SK-N-SH (cell line): ENCODE results near the gene SPEF2. TPM values are rescaled to one million over a fixed set of nuclear protein-coding genes. Genes with fewer than 3 reads are reported as not detected.
A peak's percentile ranks its signal among the peaks of the same experiment; 100 is the strongest.

Source experiments
- CTCF ChIA-PET: fragments of 300-600, 350-600 bp; formaldehyde crosslinking; extraction: SDS; loops from one replicate; lab custom pipeline; 2021; lab: Yijun Ruan, JAX
- POLR2A ChIA-PET: fragments of 350-600 bp; sonication (Branson Sonifier 250); formaldehyde crosslinking; extraction: SDS; loops from one replicate; lab custom pipeline; 2020; ENCODE audit warnings: antibody characterized with exemption, inconsistent platforms; lab: Yijun Ruan, JAX
- DNase-seq: peaks from one replicate; pipeline ENCODE4 v3.0.0; 2012
- H2AFZ ChIP-seq: fragments of 200-600 bp; sonication (generic); 2 replicates; pipeline ENCODE4 v1.8.1; 2016; ENCODE audit warnings: antibody characterized with exemption, mild to moderate bottlenecking, low read depth
- H3F3A ChIP-seq: fragments of 200-600 bp; sonication (generic); replicated peaks from 2 replicates; pipeline ENCODE3; 2016; ENCODE audit warnings: antibody characterized with exemption, mild to moderate bottlenecking; ENCODE audit not compliant: insufficient read depth
- H3K27ac ChIP-seq, 2 experiments: fragments of 200-500 bp in 1 of 2; fragments of 200-600 bp in 1 of 2; sonication (Bioruptor generic) in 1 of 2; sonication (generic), shearing (Covaris generic) in 1 of 2; 2 replicates each; pipeline versions ENCODE4 v1.5.1 to v1.6.1; 2014 to 2016; ENCODE audit warnings: low read depth in 2 of 2, inconsistent platforms in 1 of 2, low read length in 1 of 2, mild to moderate bottlenecking in 1 of 2, mixed read lengths in 1 of 2
- H3K27me3 ChIP-seq: fragments of 200-600 bp; sonication (generic), shearing (Covaris generic); 2 replicates; pipeline ENCODE4 v1.6.1; 2016; ENCODE audit warnings: mixed run types; ENCODE audit not compliant: insufficient read depth
- H3K36me3 ChIP-seq, 2 experiments: fragments of 200-500 bp in 1 of 2; fragments of 200-600 bp in 1 of 2; sonication (Bioruptor generic) in 1 of 2; sonication (generic) in 1 of 2; replicated peaks in 1 of 2; 2 replicates each; pipeline versions ENCODE3 to v1.5.1; 2014 to 2016; ENCODE audit warnings: low read length in 1 of 2, mild to moderate bottlenecking in 1 of 2; ENCODE audit not compliant: insufficient read depth in 2 of 2, control insufficient read depth in 1 of 2
- H3K4me1 ChIP-seq, 2 experiments: fragments of 200-500 bp in 1 of 2; fragments of 200-600 bp in 1 of 2; sonication (Bioruptor generic) in 1 of 2; sonication (generic), shearing (Covaris generic) in 1 of 2; 2 replicates each; pipeline versions ENCODE4 v1.5.1 to v1.6.1; 2014 to 2016; ENCODE audit warnings: low read depth in 1 of 2, low read length in 1 of 2, mixed run types in 1 of 2; ENCODE audit not compliant: insufficient read depth in 2 of 2, control insufficient read depth in 1 of 2
- H3K4me2 ChIP-seq: fragments of 200-600 bp; sonication (generic), shearing (Covaris generic); 2 replicates; pipeline ENCODE4 v1.6.1; 2017; ENCODE audit warnings: mixed run types
- H3K4me3 ChIP-seq, 2 experiments: fragments of 200-500 bp in 1 of 2; fragments of 200-600 bp in 1 of 2; sonication (Bioruptor generic) in 1 of 2; sonication (generic), shearing (Covaris generic) in 1 of 2; 2 replicates each; pipeline versions ENCODE4 v1.5.1 to v1.8.1; 2014 to 2016; ENCODE audit warnings: low read depth in 2 of 2, inconsistent platforms in 1 of 2, low read length in 1 of 2, mild to moderate bottlenecking in 1 of 2, mixed read lengths in 1 of 2, moderate library complexity in 1 of 2
- H3K79me2 ChIP-seq: fragments of 200-600 bp; sonication (generic); 2 replicates; pipeline ENCODE4 v1.8.1; 2017; ENCODE audit warnings: mild to moderate bottlenecking; ENCODE audit not compliant: insufficient read depth
- H3K9ac ChIP-seq: fragments of 200-600 bp; sonication (generic); 2 replicates; pipeline ENCODE4 v1.6.1; 2017; ENCODE audit warnings: mixed run types
- H3K9me2 ChIP-seq: fragments of 200-600 bp; sonication (generic); 2 replicates; pipeline ENCODE4 v1.6.1; 2017; ENCODE audit warnings: mixed run types
- H3K9me3 ChIP-seq: fragments of 200-600 bp; sonication (generic); 2 replicates; pipeline ENCODE4 v1.6.1; 2017; ENCODE audit warnings: mixed run types, mild to moderate bottlenecking, moderate library complexity
- H4K20me1 ChIP-seq: fragments of 200-600 bp; sonication (generic); 2 replicates; pipeline ENCODE4 v1.6.1; 2017; ENCODE audit warnings: mild to moderate bottlenecking, mixed run types; ENCODE audit not compliant: insufficient read depth
- CTCF ChIP-seq: fragments of 200-600 bp; sonication (generic); IDR thresholded peaks from 2 replicates; pipeline ENCODE4 v1.6.1; 2017; ENCODE audit warnings: antibody characterized with exemption, mild to moderate bottlenecking, moderate library complexity
- ELF1 ChIP-seq: IDR thresholded peaks from 2 replicates; pipeline ENCODE4 v1.4.0; 2012
- FOSL2 ChIP-seq: IDR thresholded peaks from 2 replicates; pipeline ENCODE4 v1.4.0; 2012; ENCODE audit warnings: low read depth, mild to moderate bottlenecking, moderate library complexity, borderline replicate concordance
- GABPA ChIP-seq: IDR thresholded peaks from 2 replicates; pipeline ENCODE4 v1.4.0; 2012; ENCODE audit warnings: low read depth, mild to moderate bottlenecking
- IRF3 ChIP-seq: fragments of 150-350 bp; IDR thresholded peaks from 2 replicates; pipeline ENCODE4 v1.6.1; 2016; ENCODE audit warnings: mild to moderate bottlenecking, low read depth, low read length
- MXI1 ChIP-seq: IDR thresholded peaks from 2 replicates; pipeline ENCODE4 v1.6.1; 2012; ENCODE audit warnings: mild to moderate bottlenecking, low read depth, low read length, improper control_type of control experiment
- NRF1 ChIP-seq: IDR thresholded peaks from 2 replicates; pipeline ENCODE4 v1.6.1; 2012; ENCODE audit warnings: low read depth, mild to moderate bottlenecking, low read length
- POLR2AphosphoS5 ChIP-seq: IDR thresholded peaks from 2 replicates; pipeline ENCODE4 v1.6.1; 2012; ENCODE audit warnings: low read depth, low read length
- RCOR1 ChIP-seq: fragments of 150-350 bp; IDR thresholded peaks from 2 replicates; pipeline ENCODE4 v1.6.1; 2017; ENCODE audit warnings: antibody characterized with exemption, low read length
- RFX5 ChIP-seq: IDR thresholded peaks from 2 replicates; pipeline ENCODE4 v1.6.1; 2012; ENCODE audit warnings: mild to moderate bottlenecking, improper control_type of control experiment, low read length
- TCF12 ChIP-seq: IDR thresholded peaks from 2 replicates; pipeline ENCODE4 v1.4.0; 2012
- TEAD4 ChIP-seq: IDR thresholded peaks from 2 replicates; pipeline ENCODE4 v1.4.0; 2012; ENCODE audit warnings: mild to moderate bottlenecking, borderline replicate concordance; ENCODE audit not compliant: insufficient read depth
- USF2 ChIP-seq: fragments of 150-350 bp; IDR thresholded peaks from 2 replicates; pipeline ENCODE4 v1.6.1; 2017; ENCODE audit warnings: antibody characterized with exemption, low read length, low read depth, borderline replicate concordance
- WGBS: methylation state at CpG from one replicate; pipeline ENCODE4 v1.1.6; 2017; ENCODE audit warnings: low lambda C conversion rate; 5-methylcytosine and 5-hydroxymethylcytosine counted together
- polyA plus RNA-seq, 3 experiments: library from polyadenylated mRNA; depleted of rRNA; stranded (reverse); fragments of >200 nt; gene quantifications; 2 replicates each; pipeline ENCODE4 v1.2.3, GENCODE V29; 2012
- TF ChIP-seq, protein P1 (sequence below): IDR thresholded peaks from 2 replicates; pipeline ENCODE4 v1.6.1; 2012; ENCODE audit warnings: mild to moderate bottlenecking, low read depth, low read length, moderate library complexity
- TF ChIP-seq, protein P2 (sequence below): IDR thresholded peaks from 2 replicates; pipeline ENCODE4 v1.4.0; 2012; ENCODE audit warnings: low read depth, borderline replicate concordance

The SPEF2 gene
- polyA plus RNA-seq, 1 of the 3 experiments (the other 2 are of a cell fraction): 1.6 TPM

GRCh38 chr5:35861718-35862117 is 244.1 kb downstream of the SPEF2 start:
- Histone ChIP-seq H3K9me2 (no peaks in the 10 kb centered on the region), H3K27me3 (no peaks in the 10 kb centered on the region), H3K36me3 (peaks cover 0 to 15% of the 10 kb centered on the region in 2 experiments), H2AFZ (0 out of 2 replicates have a peak overlapping the region, but pooled peaks have one; percentile 12), H3K27ac (peak overlapping the region in 1 of 2 experiments; percentile 25; a peak in 1 of 4 replicates), H3K4me1 (peaks cover 0 to 27% of the 10 kb centered on the region in 2 experiments; a peak in 2 of 4 replicates), H3F3A (peaks cover 12% of the 10 kb centered on the region), H3K9ac (no peak overlapping the region), H4K20me1 (no peaks in the 10 kb centered on the region), H3K4me2 (no peak overlapping the region; the same call in 1 of the 2 replicates), H3K4me3 (no peak overlapping the region), H3K79me2 (peaks cover 6% of the 10 kb centered on the region; the same call in 1 of the 2 replicates), H3K9me3 (no peaks in the 10 kb centered on the region)
- DNase-seq: no peak
- WGBS: 52% methylated on average over 1 of the region's 1 CpG
- TF ChIP-seq USF2: no peak
- no peak for TF ChIP-seq NRF1
- TF ChIP-seq, protein P1, sequence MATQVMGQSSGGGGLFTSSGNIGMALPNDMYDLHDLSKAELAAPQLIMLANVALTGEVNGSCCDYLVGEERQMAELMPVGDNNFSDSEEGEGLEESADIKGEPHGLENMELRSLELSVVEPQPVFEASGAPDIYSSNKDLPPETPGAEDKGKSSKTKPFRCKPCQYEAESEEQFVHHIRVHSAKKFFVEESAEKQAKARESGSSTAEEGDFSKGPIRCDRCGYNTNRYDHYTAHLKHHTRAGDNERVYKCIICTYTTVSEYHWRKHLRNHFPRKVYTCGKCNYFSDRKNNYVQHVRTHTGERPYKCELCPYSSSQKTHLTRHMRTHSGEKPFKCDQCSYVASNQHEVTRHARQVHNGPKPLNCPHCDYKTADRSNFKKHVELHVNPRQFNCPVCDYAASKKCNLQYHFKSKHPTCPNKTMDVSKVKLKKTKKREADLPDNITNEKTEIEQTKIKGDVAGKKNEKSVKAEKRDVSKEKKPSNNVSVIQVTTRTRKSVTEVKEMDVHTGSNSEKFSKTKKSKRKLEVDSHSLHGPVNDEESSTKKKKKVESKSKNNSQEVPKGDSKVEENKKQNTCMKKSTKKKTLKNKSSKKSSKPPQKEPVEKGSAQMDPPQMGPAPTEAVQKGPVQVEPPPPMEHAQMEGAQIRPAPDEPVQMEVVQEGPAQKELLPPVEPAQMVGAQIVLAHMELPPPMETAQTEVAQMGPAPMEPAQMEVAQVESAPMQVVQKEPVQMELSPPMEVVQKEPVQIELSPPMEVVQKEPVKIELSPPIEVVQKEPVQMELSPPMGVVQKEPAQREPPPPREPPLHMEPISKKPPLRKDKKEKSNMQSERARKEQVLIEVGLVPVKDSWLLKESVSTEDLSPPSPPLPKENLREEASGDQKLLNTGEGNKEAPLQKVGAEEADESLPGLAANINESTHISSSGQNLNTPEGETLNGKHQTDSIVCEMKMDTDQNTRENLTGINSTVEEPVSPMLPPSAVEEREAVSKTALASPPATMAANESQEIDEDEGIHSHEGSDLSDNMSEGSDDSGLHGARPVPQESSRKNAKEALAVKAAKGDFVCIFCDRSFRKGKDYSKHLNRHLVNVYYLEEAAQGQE: no peak
- no peak for TF ChIP-seq ELF1
- TF ChIP-seq IRF3: no peak
- TF ChIP-seq TEAD4: no peak
- no peak for TF ChIP-seq MXI1
- TF ChIP-seq, protein P2, sequence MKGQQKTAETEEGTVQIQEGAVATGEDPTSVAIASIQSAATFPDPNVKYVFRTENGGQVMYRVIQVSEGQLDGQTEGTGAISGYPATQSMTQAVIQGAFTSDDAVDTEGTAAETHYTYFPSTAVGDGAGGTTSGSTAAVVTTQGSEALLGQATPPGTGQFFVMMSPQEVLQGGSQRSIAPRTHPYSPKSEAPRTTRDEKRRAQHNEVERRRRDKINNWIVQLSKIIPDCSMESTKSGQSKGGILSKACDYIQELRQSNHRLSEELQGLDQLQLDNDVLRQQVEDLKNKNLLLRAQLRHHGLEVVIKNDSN: no peak
- no peak for TF ChIP-seq GABPA
- TF ChIP-seq CTCF: no peak
- no peak for TF ChIP-seq POLR2AphosphoS5
- TF ChIP-seq TCF12: no peak
- no peak for TF ChIP-seq FOSL2
- TF ChIP-seq RFX5: no peak
- TF ChIP-seq RCOR1: no peak
- CTCF ChIA-PET: interaction anchor here (1.4 kb wide), 1 partner anchor 25 kb away, joined by 3 read pairs; no protein-coding TSS in a partner anchor
- POLR2A ChIA-PET: no interaction called here
